Epithelial cell of proximal tubule (primary cell): ENCODE results near the gene PPFIBP2. TPM values are rescaled to one million over a fixed set of nuclear protein-coding genes. Genes with fewer than 3 reads are reported as not detected.

Experiments used
- DNase-seq: peaks from one replicate; pipeline ENCODE4 v3.0.0-alpha.2; 2011; ENCODE audit warnings: low read depth
- H3K4me3 ChIP-seq: 2 replicates; pipeline ENCODE4 v1.5.1; 2011; ENCODE audit warnings: low read depth, mild to moderate bottlenecking, low read length
- total RNA-seq: library from RNA; depleted of rRNA; stranded (reverse); fragments of >200 nt; gene quantifications from 2 replicates; pipeline ENCODE4 v1.2.3, GENCODE V29; 2015
- TF ChIP-seq, protein P1 (sequence below): conservative IDR thresholded peaks from 2 replicates; pipeline ENCODE4 v1.5.1; 2012; ENCODE audit warnings: low read depth, mild to moderate bottlenecking, low read length

The PPFIBP2 gene
- total RNA-seq, 1 donor from 2014 or later: 1.7 TPM

DNA sequence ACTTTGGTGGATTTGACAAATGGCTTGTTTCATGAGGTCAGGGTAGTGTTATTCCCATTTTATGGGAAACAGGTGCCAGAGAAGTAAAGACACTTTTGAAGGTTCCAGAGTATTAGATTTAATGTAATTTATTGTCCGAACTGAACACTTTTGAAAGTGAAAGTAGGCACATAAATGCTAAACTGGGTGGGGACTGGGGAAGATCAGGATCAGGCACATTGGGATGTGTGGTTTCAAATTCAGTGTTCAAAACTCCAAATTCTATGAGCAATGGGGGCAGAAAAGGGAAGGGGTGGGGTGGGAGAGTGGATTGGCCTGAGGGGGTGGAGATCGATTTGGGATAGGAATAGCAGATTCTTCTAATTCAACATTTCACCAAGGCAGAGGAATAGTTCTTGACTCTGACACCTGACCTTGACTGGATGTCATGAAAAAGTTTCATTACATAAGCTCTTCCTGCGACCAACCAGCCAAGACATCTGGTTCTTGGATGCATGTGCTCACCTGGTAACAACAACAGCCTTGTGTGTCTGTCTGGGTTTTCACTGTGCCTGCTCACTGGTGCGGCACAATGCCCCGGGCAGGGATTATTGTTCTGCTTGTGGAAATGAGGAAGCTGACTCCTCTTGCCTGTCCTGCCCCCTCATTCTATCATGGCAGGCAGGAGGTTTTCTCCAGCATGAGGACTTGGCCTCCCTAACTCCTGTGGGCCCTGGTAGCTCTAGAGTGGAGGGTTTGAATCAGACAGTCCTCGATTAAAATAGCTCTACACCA, 10.8 kb downstream of the PPFIBP2 start:
- no peak overlapping the region for H3K4me3 ChIP-seq
- DNase-seq: peak; percentile 23
- TF ChIP-seq, protein P1, sequence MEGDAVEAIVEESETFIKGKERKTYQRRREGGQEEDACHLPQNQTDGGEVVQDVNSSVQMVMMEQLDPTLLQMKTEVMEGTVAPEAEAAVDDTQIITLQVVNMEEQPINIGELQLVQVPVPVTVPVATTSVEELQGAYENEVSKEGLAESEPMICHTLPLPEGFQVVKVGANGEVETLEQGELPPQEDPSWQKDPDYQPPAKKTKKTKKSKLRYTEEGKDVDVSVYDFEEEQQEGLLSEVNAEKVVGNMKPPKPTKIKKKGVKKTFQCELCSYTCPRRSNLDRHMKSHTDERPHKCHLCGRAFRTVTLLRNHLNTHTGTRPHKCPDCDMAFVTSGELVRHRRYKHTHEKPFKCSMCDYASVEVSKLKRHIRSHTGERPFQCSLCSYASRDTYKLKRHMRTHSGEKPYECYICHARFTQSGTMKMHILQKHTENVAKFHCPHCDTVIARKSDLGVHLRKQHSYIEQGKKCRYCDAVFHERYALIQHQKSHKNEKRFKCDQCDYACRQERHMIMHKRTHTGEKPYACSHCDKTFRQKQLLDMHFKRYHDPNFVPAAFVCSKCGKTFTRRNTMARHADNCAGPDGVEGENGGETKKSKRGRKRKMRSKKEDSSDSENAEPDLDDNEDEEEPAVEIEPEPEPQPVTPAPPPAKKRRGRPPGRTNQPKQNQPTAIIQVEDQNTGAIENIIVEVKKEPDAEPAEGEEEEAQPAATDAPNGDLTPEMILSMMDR: no peak

DNA sequence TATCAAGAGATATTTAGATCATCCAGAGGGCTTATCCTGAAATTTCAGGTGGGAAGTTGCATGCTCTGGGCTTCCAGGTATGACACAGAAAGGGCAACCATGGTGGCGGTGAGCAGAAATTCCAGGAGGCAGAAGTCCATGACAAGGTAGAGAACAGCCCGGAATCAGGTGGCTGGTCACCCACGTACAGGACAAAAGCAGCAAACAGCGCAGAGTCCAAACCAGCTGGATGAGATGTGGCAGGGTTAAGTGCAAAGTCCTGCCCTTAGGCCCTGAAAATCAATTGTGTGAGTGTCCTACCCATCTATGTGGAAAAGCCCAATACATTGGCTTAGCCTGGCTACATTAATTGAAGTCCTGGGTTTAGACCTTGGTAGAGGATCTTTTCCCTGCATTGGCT, 11.6 kb downstream of the PPFIBP2 start:
- no peak for DNase-seq
- TF ChIP-seq, protein P1: no peak
- H3K4me3 ChIP-seq: no peak overlapping the region

DNA sequence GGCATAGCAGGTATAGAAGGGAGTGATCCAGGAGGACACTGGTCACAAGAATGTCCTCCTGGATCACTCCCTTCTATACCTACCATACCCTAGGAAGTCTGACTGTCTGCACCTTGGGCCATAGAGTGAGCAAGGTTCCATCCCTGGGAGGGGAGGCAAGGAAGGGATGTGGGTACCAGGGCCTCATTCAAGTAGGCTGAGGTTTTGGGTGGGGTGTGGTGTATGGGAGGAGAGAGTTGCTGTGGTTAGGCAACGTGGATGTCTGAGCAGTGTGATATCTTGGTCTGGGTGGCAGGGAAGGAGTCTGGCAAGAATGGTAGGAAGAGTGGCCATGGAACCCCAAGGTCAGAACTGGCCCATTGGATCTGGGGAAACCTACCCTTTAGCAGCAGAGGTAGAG, 13.2 kb downstream of the PPFIBP2 start:
- DNase-seq: no peak
- TF ChIP-seq, protein P1: no peak

DNA sequence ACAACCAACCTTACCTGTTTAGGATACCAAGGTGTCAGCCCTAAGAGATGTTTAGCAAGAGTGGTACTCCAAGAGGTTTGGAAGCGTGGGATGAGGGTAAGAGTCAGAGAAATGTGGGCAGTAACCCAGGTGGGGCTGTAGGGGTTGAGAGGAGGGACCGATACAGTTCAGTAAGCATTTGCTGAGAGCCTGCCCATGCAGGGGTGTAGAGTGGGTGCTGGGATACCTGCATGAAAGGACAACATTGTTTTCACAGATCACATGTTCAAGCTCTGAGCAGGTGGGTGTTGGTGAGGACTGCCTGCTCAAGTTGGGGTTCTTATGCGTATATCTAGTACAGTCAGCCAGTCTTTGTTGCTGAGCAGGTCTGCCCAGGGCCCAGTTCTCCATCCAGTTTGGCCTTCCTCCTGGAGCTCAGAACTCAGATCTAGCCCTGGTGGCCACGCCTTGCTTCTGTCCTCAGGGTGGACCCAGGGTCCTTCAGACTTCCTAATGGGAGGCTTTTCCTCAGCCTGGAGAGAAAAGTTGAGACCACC, 14.8 kb downstream of the PPFIBP2 start:
- DNase-seq: no peak
- TF ChIP-seq, protein P1: no peak

More for the DNA sequence above, 13.2 kb downstream of the PPFIBP2 start:
- H3K4me3 ChIP-seq: no peak overlapping the region

DNA sequence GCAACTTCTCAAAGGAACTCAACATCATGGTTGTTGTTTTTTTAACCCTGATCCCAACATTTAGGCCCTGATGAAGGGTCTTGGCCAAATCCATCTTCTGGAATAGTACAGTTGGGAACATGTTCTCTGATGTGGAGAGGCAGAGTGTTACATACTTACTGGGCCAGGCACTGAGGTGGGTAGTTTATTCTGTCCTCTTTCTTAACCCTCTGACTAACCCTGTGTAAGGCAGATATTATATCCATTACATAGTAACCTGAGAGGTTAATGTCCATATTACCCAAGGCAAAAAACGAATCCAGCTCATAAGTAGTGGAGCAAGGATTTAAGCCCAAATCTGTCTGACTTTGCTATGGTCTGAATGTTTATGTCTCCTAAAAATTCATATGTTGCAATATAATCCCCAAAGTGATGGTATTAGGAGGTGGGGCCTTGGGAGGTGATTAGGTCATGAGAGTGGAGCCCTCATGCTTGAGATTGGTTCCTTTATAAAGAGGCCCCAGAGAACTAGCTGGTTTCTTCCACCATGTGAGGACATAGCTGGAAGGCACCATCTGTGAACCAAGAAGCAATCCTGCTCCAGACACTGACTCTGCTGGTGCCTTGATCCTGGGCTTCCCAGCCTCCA, 16.3 kb downstream of the PPFIBP2 start:
- TF ChIP-seq, protein P1: no peak
- DNase-seq: no peak
- no peak overlapping the region for H3K4me3 ChIP-seq

More for the DNA sequence above, 14.8 kb downstream of the PPFIBP2 start:
- no peak overlapping the region for H3K4me3 ChIP-seq

DNA sequence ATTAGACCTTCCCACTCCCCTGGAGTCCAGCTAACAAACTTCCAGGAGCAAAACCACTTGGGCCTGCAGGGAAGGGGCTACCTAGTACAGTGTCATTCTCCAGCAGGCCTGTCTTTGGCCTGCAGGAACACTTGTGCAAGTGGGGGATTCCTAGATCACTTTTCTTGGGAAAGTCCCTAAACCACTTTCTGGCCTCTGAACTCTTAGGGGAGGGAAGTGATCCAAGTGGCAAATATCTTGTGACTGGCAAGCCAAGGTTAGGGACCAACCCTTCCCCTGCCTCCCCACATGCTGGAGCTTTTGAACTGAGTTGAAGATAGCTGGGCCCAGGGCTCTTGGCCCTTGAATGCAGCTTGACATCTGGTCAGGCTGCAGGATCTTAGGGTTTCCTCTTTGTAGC, 17.2 kb downstream of the PPFIBP2 start:
- no peak for DNase-seq
- H3K4me3 ChIP-seq: no peak overlapping the region
- TF ChIP-seq, protein P1: no peak
